Neural cell (in vitro differentiated cells): Measurements from ENCODE around the gene SLC27A2. TPM values are rescaled to one million over a fixed set of nuclear protein-coding genes. Genes with fewer than 3 reads are reported as not detected.

ENCODE experiments used
- H2AFZ ChIP-seq: fragments of 200-600, 300-800 bp; sonication (generic), shearing (Covaris generic); 2 replicates; pipeline ENCODE4 v1.6.0; 2014; ENCODE audit warnings: low read depth, mild to moderate bottlenecking, antibody characterized with exemption, low read length, moderate library complexity
- H3F3A ChIP-seq: fragments of 200-600 bp; shearing (Covaris generic); 2 replicates; pipeline ENCODE4 v1.6.1; 2016; ENCODE audit warnings: mild to moderate bottlenecking, moderate library complexity, mixed read lengths, antibody characterized with exemption, low read length; ENCODE audit not compliant: insufficient read depth, poor library complexity, severe bottlenecking
- H3K27ac ChIP-seq: fragments of 200-600, 300-800 bp; sonication (generic), shearing (Covaris generic); 2 replicates; pipeline ENCODE4 v1.5.1; 2014; ENCODE audit warnings: mild to moderate bottlenecking, low read length, moderate library complexity
- H3K27me3 ChIP-seq: fragments of 300-800, 200-600 bp; sonication (generic), shearing (Covaris generic); 2 replicates; pipeline ENCODE4 v1.6.0; 2014; ENCODE audit warnings: mild to moderate bottlenecking, low read depth, low read length, moderate library complexity; ENCODE audit not compliant: insufficient read depth
- H3K36me3 ChIP-seq: fragments of 300-800, 200-600 bp; sonication (generic), shearing (Covaris generic); 2 replicates; pipeline ENCODE4 v1.5.1; 2014; ENCODE audit warnings: mild to moderate bottlenecking, antibody characterized with exemption, low read length, moderate library complexity; ENCODE audit not compliant: insufficient read depth
- H3K4me2 ChIP-seq: fragments of 300-800, 200-600 bp; sonication (generic), shearing (Covaris generic); 2 replicates; pipeline ENCODE4 v1.6.0; 2014; ENCODE audit warnings: mild to moderate bottlenecking, low read length
- H3K4me3 ChIP-seq: fragments of 300-800, 200-600 bp; sonication (generic), shearing (Covaris generic); 2 replicates; pipeline ENCODE4 v1.5.1; 2014; ENCODE audit warnings: mild to moderate bottlenecking, low read length, moderate library complexity
- H3K79me2 ChIP-seq: fragments of 200-600 bp; shearing (Covaris generic); replicated peaks from 2 replicates; pipeline ENCODE4 v1.6.0; 2014; ENCODE audit warnings: mild to moderate bottlenecking, low read length, moderate library complexity; ENCODE audit not compliant: insufficient read depth
- H3K9ac ChIP-seq: fragments of 300-800, 200-600 bp; sonication (generic), shearing (Covaris generic); 2 replicates; pipeline ENCODE4 v1.6.1; 2016; ENCODE audit warnings: mild to moderate bottlenecking, low read length, mixed read lengths
- H3K9me2 ChIP-seq: fragments of 200-600 bp; shearing (Covaris generic); 2 replicates; pipeline ENCODE4 v1.6.1; 2016; ENCODE audit warnings: mild to moderate bottlenecking, low read length, mixed read lengths; ENCODE audit not compliant: insufficient read depth
- H3K9me3 ChIP-seq: fragments of 200-600, 300-800 bp; sonication (generic), shearing (Covaris generic); 2 replicates; pipeline ENCODE4 v1.6.1; 2016; ENCODE audit warnings: mild to moderate bottlenecking, mixed run types, low read length, moderate library complexity, mixed read lengths
- H4K20me1 ChIP-seq: fragments of 200-600 bp; shearing (Covaris generic); 2 replicates; pipeline ENCODE4 v1.6.1; 2016; ENCODE audit warnings: mild to moderate bottlenecking, mixed run types; ENCODE audit not compliant: insufficient read depth
- EP300 ChIP-seq: fragments of 450-650 bp; conservative IDR thresholded peaks from 2 replicates; pipeline ENCODE4 v1.6.1; 2014; ENCODE audit warnings: antibody characterized with exemption, mild to moderate bottlenecking, moderate library complexity; ENCODE audit not compliant: poor library complexity, severe bottlenecking
- EZH2 ChIP-seq: fragments of 200-600, 300-800 bp; shearing (Covaris generic), sonication (generic); IDR thresholded peaks from 2 replicates; pipeline ENCODE4 v1.6.1; 2014; ENCODE audit warnings: antibody characterized with exemption, low read length, borderline replicate concordance, mild to moderate bottlenecking; ENCODE audit not compliant: insufficient read depth, poor library complexity, severe bottlenecking
- MXI1 ChIP-seq: fragments of 450-650 bp; conservative IDR thresholded peaks from 2 replicates; pipeline ENCODE4 v1.6.1; 2014; ENCODE audit warnings: antibody characterized with exemption, mild to moderate bottlenecking; ENCODE audit not compliant: poor library complexity, severe bottlenecking
- POLR2AphosphoS5 ChIP-seq: IDR thresholded peaks from 2 replicates; pipeline ENCODE4 v1.6.1; 2012
- RAD21 ChIP-seq: fragments of 450-650 bp; conservative IDR thresholded peaks from 2 replicates; pipeline ENCODE4 v1.6.1; 2014; ENCODE audit warnings: antibody characterized with exemption, mild to moderate bottlenecking, moderate library complexity
- SMC3 ChIP-seq: fragments of 450-650 bp; conservative IDR thresholded peaks from 2 replicates; pipeline ENCODE4 v1.6.1; 2014; ENCODE audit warnings: antibody characterized with exemption, mild to moderate bottlenecking, moderate library complexity; ENCODE audit not compliant: poor library complexity
- TAF1 ChIP-seq: IDR thresholded peaks from 2 replicates; pipeline ENCODE4 v1.6.1; 2012; ENCODE audit warnings: low read depth
- polyA plus RNA-seq: library from polyadenylated mRNA; depleted of rRNA; stranded (reverse); fragments of >200 nt; gene quantifications from 2 replicates; pipeline ENCODE4 v1.2.3, GENCODE V29; 2014
- TF ChIP-seq, protein P1 (sequence below): IDR thresholded peaks from 2 replicates; pipeline ENCODE4 v1.6.1; 2012; ENCODE audit warnings: borderline replicate concordance
- TF ChIP-seq, protein P2 (sequence below): fragments of 450-650 bp; IDR thresholded peaks from 2 replicates; pipeline ENCODE4 v1.5.1; 2014; ENCODE audit warnings: antibody characterized with exemption, mild to moderate bottlenecking, moderate library complexity; ENCODE audit not compliant: poor library complexity, severe bottlenecking

Gene SLC27A2
- polyA plus RNA-seq, 1 donor from 2014 or later, result 3.5 TPM

DNA sequence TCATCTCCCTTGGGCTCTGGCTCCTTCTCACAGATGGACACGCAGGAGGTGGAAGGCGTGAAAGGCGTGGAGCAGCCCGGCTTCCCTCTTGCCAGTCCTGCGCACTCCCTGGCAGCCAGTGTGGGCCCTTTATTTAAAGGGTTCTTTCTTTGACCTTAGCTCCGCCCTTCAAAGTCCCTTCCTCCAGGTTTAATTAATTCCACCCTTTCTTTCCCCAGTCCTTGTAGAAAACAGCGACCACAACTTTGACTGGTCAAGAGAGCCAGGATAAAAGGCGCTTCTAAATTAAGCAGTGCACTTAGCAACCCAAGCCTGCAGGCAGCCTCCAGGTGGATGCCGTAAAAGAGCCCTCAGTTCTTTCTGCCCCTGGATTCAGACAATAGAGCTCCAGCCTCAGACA lies 83.6 kb downstream of the SLC27A2 start, which contains the start of gene HDC:
Gene HDC (minus strand): TSS at position 107 of the 400 bp plus-strand sequence. CDS start 103 bp downstream, at position 4.
- Histone ChIP-seq H3K4me2 (no peak within 1 kb of the TSS), H3K9me2 (no peaks in the 10 kb centered on the region), H3K27ac (no peak within 1 kb of the TSS), H2AFZ (no peak within 1 kb of the TSS), H3K36me3 (no peaks in the 10 kb centered on the region), H4K20me1 (no peaks in the 10 kb centered on the region), H3F3A (no peaks in the 10 kb centered on the region), H3K9ac (no peak within 1 kb of the TSS), H3K4me3 (no peak within 1 kb of the TSS), H3K9me3 (no peaks in the 10 kb centered on the region), H3K27me3 (no peaks in the 10 kb centered on the region), H3K79me2 (no peaks in the 10 kb centered on the region)
- TF ChIP-seq RAD21 (no peak), EZH2 (no peak), EP300 (no peak), POLR2AphosphoS5 (no peak), MXI1 (no peak), TAF1 (no peak), SMC3 (no peak)
- TF ChIP-seq, protein P1, sequence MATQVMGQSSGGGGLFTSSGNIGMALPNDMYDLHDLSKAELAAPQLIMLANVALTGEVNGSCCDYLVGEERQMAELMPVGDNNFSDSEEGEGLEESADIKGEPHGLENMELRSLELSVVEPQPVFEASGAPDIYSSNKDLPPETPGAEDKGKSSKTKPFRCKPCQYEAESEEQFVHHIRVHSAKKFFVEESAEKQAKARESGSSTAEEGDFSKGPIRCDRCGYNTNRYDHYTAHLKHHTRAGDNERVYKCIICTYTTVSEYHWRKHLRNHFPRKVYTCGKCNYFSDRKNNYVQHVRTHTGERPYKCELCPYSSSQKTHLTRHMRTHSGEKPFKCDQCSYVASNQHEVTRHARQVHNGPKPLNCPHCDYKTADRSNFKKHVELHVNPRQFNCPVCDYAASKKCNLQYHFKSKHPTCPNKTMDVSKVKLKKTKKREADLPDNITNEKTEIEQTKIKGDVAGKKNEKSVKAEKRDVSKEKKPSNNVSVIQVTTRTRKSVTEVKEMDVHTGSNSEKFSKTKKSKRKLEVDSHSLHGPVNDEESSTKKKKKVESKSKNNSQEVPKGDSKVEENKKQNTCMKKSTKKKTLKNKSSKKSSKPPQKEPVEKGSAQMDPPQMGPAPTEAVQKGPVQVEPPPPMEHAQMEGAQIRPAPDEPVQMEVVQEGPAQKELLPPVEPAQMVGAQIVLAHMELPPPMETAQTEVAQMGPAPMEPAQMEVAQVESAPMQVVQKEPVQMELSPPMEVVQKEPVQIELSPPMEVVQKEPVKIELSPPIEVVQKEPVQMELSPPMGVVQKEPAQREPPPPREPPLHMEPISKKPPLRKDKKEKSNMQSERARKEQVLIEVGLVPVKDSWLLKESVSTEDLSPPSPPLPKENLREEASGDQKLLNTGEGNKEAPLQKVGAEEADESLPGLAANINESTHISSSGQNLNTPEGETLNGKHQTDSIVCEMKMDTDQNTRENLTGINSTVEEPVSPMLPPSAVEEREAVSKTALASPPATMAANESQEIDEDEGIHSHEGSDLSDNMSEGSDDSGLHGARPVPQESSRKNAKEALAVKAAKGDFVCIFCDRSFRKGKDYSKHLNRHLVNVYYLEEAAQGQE, result no peak
- TF ChIP-seq, protein P2, sequence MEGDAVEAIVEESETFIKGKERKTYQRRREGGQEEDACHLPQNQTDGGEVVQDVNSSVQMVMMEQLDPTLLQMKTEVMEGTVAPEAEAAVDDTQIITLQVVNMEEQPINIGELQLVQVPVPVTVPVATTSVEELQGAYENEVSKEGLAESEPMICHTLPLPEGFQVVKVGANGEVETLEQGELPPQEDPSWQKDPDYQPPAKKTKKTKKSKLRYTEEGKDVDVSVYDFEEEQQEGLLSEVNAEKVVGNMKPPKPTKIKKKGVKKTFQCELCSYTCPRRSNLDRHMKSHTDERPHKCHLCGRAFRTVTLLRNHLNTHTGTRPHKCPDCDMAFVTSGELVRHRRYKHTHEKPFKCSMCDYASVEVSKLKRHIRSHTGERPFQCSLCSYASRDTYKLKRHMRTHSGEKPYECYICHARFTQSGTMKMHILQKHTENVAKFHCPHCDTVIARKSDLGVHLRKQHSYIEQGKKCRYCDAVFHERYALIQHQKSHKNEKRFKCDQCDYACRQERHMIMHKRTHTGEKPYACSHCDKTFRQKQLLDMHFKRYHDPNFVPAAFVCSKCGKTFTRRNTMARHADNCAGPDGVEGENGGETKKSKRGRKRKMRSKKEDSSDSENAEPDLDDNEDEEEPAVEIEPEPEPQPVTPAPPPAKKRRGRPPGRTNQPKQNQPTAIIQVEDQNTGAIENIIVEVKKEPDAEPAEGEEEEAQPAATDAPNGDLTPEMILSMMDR, result no peak

DNA sequence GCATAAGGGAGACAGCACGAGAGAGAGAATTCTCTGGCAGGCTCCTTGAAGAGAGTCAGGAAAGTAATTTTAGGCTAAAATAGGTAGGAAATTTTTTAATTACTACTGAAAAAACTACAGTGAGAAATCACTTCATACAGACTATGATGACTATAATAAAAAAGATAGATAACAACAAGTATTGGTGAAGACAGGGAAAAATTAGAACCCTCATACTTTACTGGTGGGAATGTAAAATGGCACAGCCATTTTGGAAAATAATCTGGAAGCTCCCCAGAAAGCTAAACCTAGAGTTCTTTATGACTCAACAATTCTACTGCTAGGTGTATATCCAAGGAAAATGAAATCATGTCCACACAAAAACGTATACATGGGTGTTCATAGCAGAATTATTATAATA lies 85.6 kb downstream of the SLC27A2 start:
- Histone ChIP-seq H3K9ac (no peak overlapping the region), H3K9me2 (no peaks in the 10 kb centered on the region), H3K4me3 (no peak overlapping the region), H3K9me3 (no peaks in the 10 kb centered on the region), H3F3A (no peaks in the 10 kb centered on the region), H3K27ac (no peak overlapping the region), H3K4me2 (no peak overlapping the region), H2AFZ (no peak overlapping the region), H3K79me2 (no peaks in the 10 kb centered on the region), H3K27me3 (no peaks in the 10 kb centered on the region), H3K36me3 (no peaks in the 10 kb centered on the region), H4K20me1 (no peaks in the 10 kb centered on the region)
- TF ChIP-seq EZH2 (no peak), SMC3 (no peak), TAF1 (no peak)
- TF ChIP-seq, protein P1, result no peak
